OCI-LY1 (cell line): ENCODE measurements around the gene SCNN1B.

Experiments
- H2AFZ ChIP-seq: fragments of 200-600 bp; sonication (generic), shearing (Covaris generic); 2 replicates; pipeline ENCODE4 v1.6.0; 2014; ENCODE audit warnings: antibody characterized with exemption, mild to moderate bottlenecking, low read length
- H3F3A ChIP-seq: fragments of 200-600 bp; sonication (generic), shearing (Covaris generic); 2 replicates; pipeline ENCODE4 v1.6.0; 2014; ENCODE audit warnings: mild to moderate bottlenecking, antibody characterized with exemption, low read length, moderate library complexity; ENCODE audit not compliant: insufficient read depth
- H3K27ac ChIP-seq: fragments of 200-600 bp; sonication (generic); 2 replicates; pipeline ENCODE4 v1.5.1; 2014; ENCODE audit warnings: low read length, mixed run types, mild to moderate bottlenecking, low read depth; ENCODE audit not compliant: poor library complexity, severe bottlenecking
- H3K27me3 ChIP-seq: fragments of 200-600 bp; sonication (generic); 2 replicates; pipeline ENCODE4 v1.6.0; 2014; ENCODE audit warnings: antibody characterized with exemption, mild to moderate bottlenecking, low read length, moderate library complexity; ENCODE audit not compliant: insufficient read depth
- H3K36me3 ChIP-seq: fragments of 200-600 bp; sonication (generic); 2 replicates; pipeline ENCODE4 v1.6.1; 2014; ENCODE audit warnings: mild to moderate bottlenecking, antibody characterized with exemption, low read length, moderate library complexity, mixed read lengths; ENCODE audit not compliant: insufficient read depth
- H3K4me1 ChIP-seq: fragments of 200-600 bp; sonication (generic); 2 replicates; pipeline ENCODE4 v1.5.1; 2014; ENCODE audit warnings: mild to moderate bottlenecking, low read length, moderate library complexity; ENCODE audit not compliant: insufficient read depth, severe bottlenecking
- H3K4me2 ChIP-seq: fragments of 200-600 bp; sonication (generic), shearing (Covaris generic); 2 replicates; pipeline ENCODE4 v1.6.1; 2014; ENCODE audit warnings: low read length
- H3K4me3 ChIP-seq: fragments of 200-600 bp; sonication (generic); 2 replicates; pipeline ENCODE4 v1.5.1; 2014; ENCODE audit warnings: low read length, low read depth, mild to moderate bottlenecking, mixed read lengths; ENCODE audit not compliant: poor library complexity, severe bottlenecking
- H3K79me2 ChIP-seq: fragments of 200-600 bp; shearing (Covaris generic); 2 replicates; pipeline ENCODE4 v1.6.1; 2016; ENCODE audit warnings: mixed run types, low read length, mixed read lengths; ENCODE audit not compliant: insufficient read depth
- H3K9ac ChIP-seq: fragments of 200-600 bp; sonication (generic), shearing (Covaris generic); 2 replicates; pipeline ENCODE4 v1.6.1; 2014; ENCODE audit warnings: mild to moderate bottlenecking, low read length, mixed read lengths
- H3K9me2 ChIP-seq: fragments of 200-600 bp; sonication (generic), shearing (Covaris generic); 2 replicates; pipeline ENCODE4 v1.6.1; 2014; ENCODE audit warnings: low read depth, mild to moderate bottlenecking, low read length, mixed read lengths
- H3K9me3 ChIP-seq: fragments of 200-600 bp; shearing (Covaris generic); 2 replicates; pipeline ENCODE4 v1.6.1; 2014; ENCODE audit warnings: low read length, mixed read lengths
- H4K20me1 ChIP-seq: fragments of 200-600 bp; sonication (generic), shearing (Covaris generic); 2 replicates; pipeline ENCODE4 v1.6.0; 2016; ENCODE audit warnings: mild to moderate bottlenecking, low read length; ENCODE audit not compliant: insufficient read depth
- CTCF ChIP-seq: fragments of 200-600 bp; sonication (generic), shearing (Covaris generic); IDR thresholded peaks from 2 replicates; pipeline ENCODE4 v1.5.1; 2017; ENCODE audit warnings: mild to moderate bottlenecking, antibody characterized with exemption, low read length, moderate library complexity, mixed read lengths
- EZH2 ChIP-seq: fragments of 200-600 bp; sonication (generic), shearing (Covaris generic); IDR thresholded peaks from 2 replicates; pipeline ENCODE4 v1.8.0; 2017; ENCODE audit warnings: borderline replicate concordance, mixed run types, mild to moderate bottlenecking, antibody characterized with exemption, low read length, moderate library complexity, mixed read lengths

The SCNN1B gene

GRCh38 chr16:23354246-23354645 is 52.1 kb downstream of the SCNN1B start:
- no peak overlapping the region for H3K4me3 ChIP-seq
- H3K9me2 ChIP-seq = no peaks in the 10 kb centered on the region
- no peaks in the 10 kb centered on the region for H3K9me3 ChIP-seq
- H3K27me3 ChIP-seq = no peaks in the 10 kb centered on the region; the same call in 1 of the 2 replicates
- TF ChIP-seq EZH2 (no peak), CTCF (no peak)
- no peak overlapping the region for H3K4me2 ChIP-seq
- no peaks in the 10 kb centered on the region; the same call in 1 of the 2 replicates for H3K36me3 ChIP-seq
- no peak overlapping the region for H3K27ac ChIP-seq
- no peaks in the 10 kb centered on the region for H3K79me2 ChIP-seq
- no peaks in the 10 kb centered on the region for H4K20me1 ChIP-seq
- no peak overlapping the region for H3K9ac ChIP-seq
- no peaks in the 10 kb centered on the region for H3K4me1 ChIP-seq
- no peaks in the 10 kb centered on the region for H3F3A ChIP-seq
- H2AFZ ChIP-seq = no peak overlapping the region

DNA sequence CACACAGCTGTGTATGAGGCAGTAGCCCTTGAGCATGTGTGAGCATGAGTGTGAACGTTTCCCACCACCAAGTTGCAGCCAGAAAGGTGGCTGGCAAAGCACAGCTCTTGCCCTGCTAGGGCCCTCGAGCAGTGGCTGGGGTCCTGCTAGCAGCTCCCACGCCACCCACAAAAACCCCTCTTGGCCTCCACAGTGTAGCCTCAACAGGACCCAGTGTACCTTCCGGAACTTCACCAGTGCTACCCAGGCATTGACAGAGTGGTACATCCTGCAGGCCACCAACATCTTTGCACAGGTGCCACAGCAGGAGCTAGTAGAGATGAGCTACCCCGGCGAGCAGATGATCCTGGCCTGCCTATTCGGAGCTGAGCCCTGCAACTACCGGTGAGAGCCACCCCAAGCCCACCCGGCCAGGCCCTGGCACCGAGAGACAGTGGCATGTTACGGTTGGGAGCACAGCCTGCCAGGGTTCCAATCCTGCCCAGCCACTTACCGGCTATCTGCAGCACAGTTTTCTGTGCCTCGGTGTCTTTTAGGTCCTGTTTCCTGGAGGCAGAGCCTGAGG is 53.1 kb downstream of the SCNN1B start:
- no peak overlapping the region for H3K4me2 ChIP-seq
- H3K9me3 ChIP-seq = no peaks in the 10 kb centered on the region
- H3K79me2 ChIP-seq = no peaks in the 10 kb centered on the region
- no peak overlapping the region for H3K9ac ChIP-seq
- H3F3A ChIP-seq = no peaks in the 10 kb centered on the region
- H2AFZ ChIP-seq = no peak overlapping the region
- no peaks in the 10 kb centered on the region; the same call in 1 of the 2 replicates for H3K27me3 ChIP-seq
- no peaks in the 10 kb centered on the region for H3K9me2 ChIP-seq
- TF ChIP-seq EZH2 = no peak
- no peak for TF ChIP-seq CTCF
- H3K36me3 ChIP-seq = no peaks in the 10 kb centered on the region; the same call in 1 of the 2 replicates
- H3K4me3 ChIP-seq = no peak overlapping the region
- no peak overlapping the region for H3K27ac ChIP-seq
- H4K20me1 ChIP-seq = no peaks in the 10 kb centered on the region
- no peaks in the 10 kb centered on the region for H3K4me1 ChIP-seq

- Histone ChIP-seq H3K79me2 (no peaks in the 10 kb centered on the region), H3K9me3 (no peaks in the 10 kb centered on the region), H3K27me3 (no peaks in the 10 kb centered on the region), H3F3A (no peaks in the 10 kb centered on the region), H3K9me2 (no peaks in the 10 kb centered on the region), H3K9ac (no peak overlapping the region), H2AFZ (no peak overlapping the region), H3K4me1 (no peaks in the 10 kb centered on the region), H3K4me2 (no peak overlapping the region), H4K20me1 (no peaks in the 10 kb centered on the region), H3K27ac (no peak overlapping the region), H3K36me3 (no peaks in the 10 kb centered on the region; the same call in 1 of the 2 replicates), H3K4me3 (no peak overlapping the region)
- TF ChIP-seq CTCF = no peak
- no peak for TF ChIP-seq EZH2
Measured at GRCh38 chr16:23356941-23357340, 54.8 kb downstream of the SCNN1B start.
